ENCODE data around the gene ACOX3. TPM values are rescaled to one million over a fixed set of nuclear protein-coding genes. Genes with fewer than 3 reads are reported as not detected.
"Not testable (repeated sequence)": the region's sequence is repeated elsewhere in the genome, so short reads cannot be mapped to it uniquely, and the experiment has no call there.

The ACOX3 gene
- total RNA-seq (2021; fragmentation: NEBNext Ultra II Directional; extraction: Animal tissue kit (Norgen Biotek cat#: 25700)) = 10 to 100 TPM; 18.6 to 23.2 (median 19.9) TPM
- long read RNA-seq, transcript ACOX3-203 (18 exons, 2,253 nt) = major isoform, 14 of 41 reads
- long read RNA-seq, partial matches to known transcripts = 7 of 41 reads
- long read RNA-seq, other reads (novel, unspliced or antisense) = 15 of 41 reads

GRCh38 chr4:8440492-8441311 is at the start of gene ACOX3, which contains the start of gene TRMT44:
TSS of gene ACOX3 (minus strand) at chr4:8440723. CDS start at chr4:8416521, 24,202 bp downstream.
TSS of gene TRMT44 (plus strand) at chr4:8440777. CDS start at chr4:8440823, 46 bp downstream.
- H3K9me3 Mint-ChIP-seq = peaks cover 5% of the 10 kb centered on the region; the same call in 1 of the 2 replicates
- peak; percentile 83 for DNase-seq
- no peak for TF ChIP-seq CTCF (IDR thresholded peaks at IDR 0.05)
- H3K36me3 Mint-ChIP-seq (ENCODE audit: low read depth) = peaks cover 9% of the 10 kb centered on the region
- peak within 1 kb of the TSS; percentile 98 for H3K4me3 Mint-ChIP-seq
- H3K27ac Mint-ChIP-seq = peak within 1 kb of the TSS; percentile 99
- H3K4me1 Mint-ChIP-seq (ENCODE audit: low read depth) = peaks cover 62% of the 10 kb centered on the region
- no peaks in the 10 kb centered on the region for H3K27me3 Mint-ChIP-seq (ENCODE audit: insufficient read depth)

- Mint-ChIP-seq H3K9me3 (no peaks in the 10 kb centered on the region), H3K36me3 (ENCODE audit: low read depth) (no peaks in the 10 kb centered on the region), H3K27me3 (ENCODE audit: insufficient read depth) (peaks cover 43% of the 10 kb centered on the region), H3K27ac (no peak overlapping the region), H3K4me1 (ENCODE audit: low read depth) (no peaks in the 10 kb centered on the region), H3K4me3 (no peak overlapping the region)
- no peak for DNase-seq
- TF ChIP-seq CTCF (IDR thresholded peaks at IDR 0.05) = no peak
Observed at GRCh38 chr4:8488791-8489369, 48.4 kb upstream of the ACOX3 start.

GRCh38 chr4:8486643-8487042 is 46.1 kb upstream of the ACOX3 start:
- not testable (repeated sequence) for H3K36me3 Mint-ChIP-seq (ENCODE audit: low read depth); H3K27ac Mint-ChIP-seq; H3K4me3 Mint-ChIP-seq; DNase-seq; H3K4me1 Mint-ChIP-seq (ENCODE audit: low read depth); H3K9me3 Mint-ChIP-seq
- peaks cover 27% of the 10 kb centered on the region for H3K27me3 Mint-ChIP-seq (ENCODE audit: insufficient read depth)

- no peaks in the 10 kb centered on the region for H3K9me3 Mint-ChIP-seq
- no peak overlapping the region for H3K27ac Mint-ChIP-seq
- H3K27me3 Mint-ChIP-seq (ENCODE audit: insufficient read depth) = peaks cover 6% of the 10 kb centered on the region
- no peaks in the 10 kb centered on the region for H3K4me1 Mint-ChIP-seq (ENCODE audit: low read depth)
- H3K4me3 Mint-ChIP-seq = no peak overlapping the region
- H3K36me3 Mint-ChIP-seq (ENCODE audit: low read depth) = peaks cover 6% of the 10 kb centered on the region; the same call in 1 of the 2 replicates
- no peak for DNase-seq
- no peak for TF ChIP-seq CTCF (IDR thresholded peaks at IDR 0.05)
Observed at GRCh38 chr4:8480221-8480620, 39.7 kb upstream of the ACOX3 start.

- H3K27me3 Mint-ChIP-seq (ENCODE audit: insufficient read depth) = peaks cover 1% of the 10 kb centered on the region; the same call in 1 of the 2 replicates
- no peak for TF ChIP-seq CTCF (IDR thresholded peaks at IDR 0.05)
- H3K36me3 Mint-ChIP-seq (ENCODE audit: low read depth) = peaks cover 6% of the 10 kb centered on the region; the same call in 1 of the 2 replicates
- DNase-seq = no peak
- H3K27ac Mint-ChIP-seq = no peak overlapping the region
- no peaks in the 10 kb centered on the region for H3K9me3 Mint-ChIP-seq
- no peak overlapping the region for H3K4me3 Mint-ChIP-seq
- H3K4me1 Mint-ChIP-seq (ENCODE audit: low read depth) = no peaks in the 10 kb centered on the region
Observed at GRCh38 chr4:8478801-8479744, 38.5 kb upstream of the ACOX3 start.

Measured in HFFc6 (cell line).